C4-2B (cell line): ENCODE measurements around the gene SCYL3.

Experiments
- CTCF ChIP-seq: fragments of 450-650 bp; conservative IDR thresholded peaks from 2 replicates; pipeline ENCODE4 v1.5.1; 2017; ENCODE audit warnings: mild to moderate bottlenecking
- ZFX ChIP-seq: fragments of 450-650 bp; IDR thresholded peaks from 2 replicates; pipeline ENCODE4 v1.6.1; 2017

DNA sequence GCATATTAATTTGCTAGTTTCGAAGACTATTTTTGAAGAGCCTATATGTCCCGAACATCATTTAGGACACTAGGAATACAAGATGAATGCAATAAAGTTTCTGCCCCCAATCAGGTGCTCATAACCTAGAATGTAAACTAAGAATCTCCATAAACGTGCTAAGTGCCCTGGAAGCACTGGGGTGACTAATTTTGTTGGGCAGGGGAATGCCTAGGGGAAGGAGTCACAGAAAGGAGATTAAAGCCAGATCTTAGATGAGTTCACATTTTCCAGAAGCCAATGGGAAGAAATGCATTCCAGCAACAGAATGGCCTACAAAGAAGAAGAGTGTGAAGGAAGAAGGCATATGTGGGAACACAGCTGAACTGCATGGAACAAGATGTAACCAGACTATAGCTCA lies 19.5 kb downstream of the SCYL3 start:
- TF ChIP-seq CTCF: no peak
- TF ChIP-seq ZFX: no peak
